Gastroesophageal sphincter (tissue), 4 donors: ENCODE measurements around the gene PCIF1. TPM values are rescaled to one million over a fixed set of nuclear protein-coding genes. Genes with fewer than 3 reads are reported as not detected.

Source experiments
- ATAC-seq: fragments of 150-250 bp; one replicate; pipeline ENCODE4 v1.9.1; 2016; ENCODE audit warnings: mild to moderate bottlenecking, moderate library complexity
- H3K27ac ChIP-seq, 4 donors: fragments of 200-600 bp; sonication (generic) in 3 of 4; 1 replicate in 3 of 4; 2 replicates in 1 of 4; pipeline ENCODE4 v1.5.1; 2016 to 2019
- H3K27me3 ChIP-seq: fragments of 200-600 bp; sonication (generic); one replicate; pipeline ENCODE4 v1.5.1; 2019
- H3K36me3 ChIP-seq, 2 donors: fragments of 200-600 bp; sonication (generic); one replicate each; pipeline ENCODE4 v1.5.1; 2019; ENCODE audit warnings: control low read depth in 1 of 2
- H3K4me1 ChIP-seq, 3 donors: fragments of 200-600 bp; sonication (generic); 1 replicate in 2 of 3; 2 replicates in 1 of 3; pipeline ENCODE4 v1.5.1; 2016 to 2019; ENCODE audit warnings: control low read depth in 2 of 3
- H3K4me3 ChIP-seq, 2 donors: fragments of 200-600 bp; sonication (generic); one replicate each; pipeline ENCODE4 v1.5.1; 2019; ENCODE audit warnings: mild to moderate bottlenecking in 1 of 2, moderate library complexity in 1 of 2
- H3K9me3 ChIP-seq, 3 donors: fragments of 200-600 bp; sonication (generic); one replicate each; pipeline ENCODE4 v1.5.1; 2017 to 2019; ENCODE audit warnings: control low read depth in 2 of 3
- CTCF ChIP-seq, 4 experiments: fragments of 200-600 bp in 2 of 4; fragments of 450-650 bp in 2 of 4; sonication (generic) in 1 of 4; IDR thresholded peaks; one replicate each; pipeline ENCODE4 v1.5.1; 2017 to 2019; ENCODE audit warnings: antibody characterized with exemption in 4 of 4, mild to moderate bottlenecking in 2 of 4, moderate library complexity in 2 of 4
- EP300 ChIP-seq: sonication (generic); formaldehyde crosslinking; IDR thresholded peaks from one replicate; pipeline ENCODE4 v1.6.1; 2017; ENCODE audit warnings: antibody characterized with exemption, mild to moderate bottlenecking
- POLR2A ChIP-seq, 2 donors: fragments of 450-650 bp; IDR thresholded peaks; one replicate each; pipeline ENCODE4 v1.6.1; 2017; ENCODE audit warnings: antibody characterized with exemption in 2 of 2, mild to moderate bottlenecking in 2 of 2, moderate library complexity in 1 of 2
- POLR2AphosphoS5 ChIP-seq: sonication (generic); formaldehyde crosslinking; IDR thresholded peaks from one replicate; pipeline ENCODE4 v1.6.1; 2017; ENCODE audit warnings: antibody characterized with exemption
- WGBS, 2 donors: methylation state at CpG; one replicate each; pipeline ENCODE4 v1.1.5; 2018; ENCODE audit warnings: low coverage in 1 of 2; 5-methylcytosine and 5-hydroxymethylcytosine counted together
- total RNA-seq, 4 donors: library from RNA; depleted of rRNA; stranded (reverse); fragments of >200 nt; gene quantifications; one replicate each; pipeline ENCODE4 v1.1.0, GENCODE V29; 2016

Gene PCIF1
- total RNA-seq, 4 donors from 2014 or later, result 21.5 to 45.3 (median 39.2) TPM

DNA sequence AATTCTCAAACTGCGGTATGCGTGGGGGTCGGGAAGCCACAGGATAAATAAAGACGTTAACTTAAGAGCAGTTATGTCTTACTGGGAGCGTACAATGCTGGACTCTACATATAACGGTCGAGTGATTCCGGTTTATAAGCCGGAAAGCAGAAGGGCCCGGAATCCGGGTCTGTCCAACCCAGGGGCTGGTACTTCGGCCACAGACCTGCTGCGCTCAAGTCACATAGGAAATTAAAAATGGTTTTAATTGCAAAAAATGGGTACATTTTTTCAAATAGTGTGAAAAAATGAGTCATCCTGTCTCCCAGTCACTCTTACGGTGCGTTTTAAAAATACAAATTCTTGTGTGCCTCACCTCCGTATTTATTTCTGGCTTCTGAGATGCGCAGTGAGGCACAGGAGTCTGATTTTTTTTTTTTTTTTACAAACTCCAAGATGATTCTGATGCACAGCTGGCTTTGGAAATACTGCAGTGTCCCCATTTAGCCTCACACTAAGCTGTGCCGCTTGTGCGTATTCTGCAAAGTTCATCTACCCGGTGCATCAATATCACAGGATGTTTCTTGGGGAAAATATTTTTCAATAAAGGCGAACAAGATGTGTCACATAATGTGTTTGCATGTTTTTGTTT, 1.0 kb downstream of the PCIF1 start:
- 4 to 9% methylated on average over 18 to 19 of the region's 21 CpGs for WGBS, 2 donors
- peak; percentile 26 for ATAC-seq
- TF ChIP-seq POLR2A (IDR thresholded peaks at IDR 0.05) (no peak), CTCF (IDR thresholded peaks at IDR 0.05) (no peak), POLR2AphosphoS5 (peak; percentile 43)
- Histone ChIP-seq H3K27ac (peak overlapping the region; percentile 92 to 100 (median 96)), H3K4me3 (peak overlapping the region; percentile 72 to 81), H3K27me3 (no peaks in the 10 kb centered on the region), H3K36me3 (peaks cover 0 to 35% of the 10 kb centered on the region in 2 donors), H3K9me3 (no peaks in the 10 kb centered on the region), H3K4me1 (peaks cover 0 to 44% (median 7%) of the 10 kb centered on the region in 3 donors)

DNA sequence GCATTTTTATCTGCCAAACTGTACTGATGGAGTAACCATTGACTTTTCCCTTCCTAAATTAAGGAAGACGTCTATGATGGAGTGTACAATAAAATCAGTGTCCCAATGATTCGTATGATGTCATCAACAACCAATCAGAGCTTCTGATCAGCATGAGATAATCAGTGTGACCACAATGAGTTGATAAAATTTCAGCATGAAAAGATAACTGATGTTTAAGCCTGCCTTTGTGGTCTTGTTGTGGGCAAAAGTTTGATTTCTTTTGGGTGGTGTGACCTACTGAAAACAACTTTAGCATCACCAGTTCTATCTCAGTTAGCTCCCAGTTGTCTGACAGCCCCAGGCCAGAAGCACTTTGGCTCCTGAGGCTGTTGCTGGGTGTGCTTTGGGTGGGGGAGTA, 3.3 kb downstream of the PCIF1 start:
- Histone ChIP-seq H3K4me3 (no peak overlapping the region), H3K9me3 (no peaks in the 10 kb centered on the region), H3K36me3 (peaks cover 0 to 58% of the 10 kb centered on the region in 2 donors), H3K27me3 (no peaks in the 10 kb centered on the region), H3K4me1 (peaks cover 0 to 43% (median 7%) of the 10 kb centered on the region in 3 donors), H3K27ac (no peak overlapping the region)
- WGBS, 2 donors, result 32 to 75% methylated on average over 2 of the region's 2 CpGs
- TF ChIP-seq CTCF (IDR thresholded peaks at IDR 0.05) (no peak), POLR2AphosphoS5 (no peak), POLR2A (IDR thresholded peaks at IDR 0.05) (no peak), EP300 (no peak)
- no peak for ATAC-seq

GRCh38 chr20:45938727-45939438, 4.4 kb downstream of the PCIF1 start:
- no peak for TF ChIP-seq CTCF (IDR thresholded peaks at IDR 0.05)
- no peak for TF ChIP-seq POLR2AphosphoS5
- TF ChIP-seq POLR2A (IDR thresholded peaks at IDR 0.05), result no peak
- TF ChIP-seq EP300, result no peak
- peaks cover 0 to 32% (median 0%) of the 10 kb centered on the region in 3 donors for H3K4me1 ChIP-seq
- no peaks in the 10 kb centered on the region for H3K27me3 ChIP-seq
- H3K4me3 ChIP-seq, result no peak overlapping the region
- H3K9me3 ChIP-seq, result no peaks in the 10 kb centered on the region
- WGBS, 2 donors, result no CpG with 5 or more reads among the region's 13 CpGs
- H3K27ac ChIP-seq, result no peak overlapping the region
- peaks cover 0 to 69% of the 10 kb centered on the region in 2 donors for H3K36me3 ChIP-seq
- ATAC-seq, result no peak

DNA sequence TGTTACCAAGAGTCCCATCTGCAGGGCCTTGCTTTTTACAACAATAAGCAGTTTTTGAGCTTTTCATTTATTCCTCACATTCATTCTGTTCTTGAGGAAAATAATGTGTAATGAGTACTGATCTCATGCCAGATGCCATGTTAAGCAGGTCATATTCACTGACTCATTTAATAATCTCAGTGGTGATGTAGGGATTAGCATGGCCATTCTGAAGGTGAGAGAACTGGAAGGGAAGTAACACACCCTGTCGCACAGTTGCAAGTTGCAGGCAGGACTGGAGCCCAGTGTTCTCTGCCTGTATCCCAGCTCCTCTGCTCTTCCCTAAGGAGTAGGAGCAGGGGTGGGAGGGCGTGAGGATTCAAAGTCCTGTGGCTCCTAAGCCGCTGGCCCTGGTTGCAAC, 5.6 kb downstream of the PCIF1 start:
- Histone ChIP-seq H3K4me1 (peaks cover 0 to 29% (median 0%) of the 10 kb centered on the region in 3 donors), H3K9me3 (no peaks in the 10 kb centered on the region), H3K27me3 (no peaks in the 10 kb centered on the region), H3K4me3 (no peak overlapping the region), H3K36me3 (peaks cover 0 to 80% of the 10 kb centered on the region in 2 donors), H3K27ac (no peak overlapping the region)
- TF ChIP-seq POLR2AphosphoS5 (no peak), EP300 (no peak), POLR2A (IDR thresholded peaks at IDR 0.05) (no peak), CTCF (IDR thresholded peaks at IDR 0.05) (no peak)
- WGBS, 2 donors, result 67 to 100% methylated on average over 1 of the region's 3 CpGs
- no peak for ATAC-seq

DNA sequence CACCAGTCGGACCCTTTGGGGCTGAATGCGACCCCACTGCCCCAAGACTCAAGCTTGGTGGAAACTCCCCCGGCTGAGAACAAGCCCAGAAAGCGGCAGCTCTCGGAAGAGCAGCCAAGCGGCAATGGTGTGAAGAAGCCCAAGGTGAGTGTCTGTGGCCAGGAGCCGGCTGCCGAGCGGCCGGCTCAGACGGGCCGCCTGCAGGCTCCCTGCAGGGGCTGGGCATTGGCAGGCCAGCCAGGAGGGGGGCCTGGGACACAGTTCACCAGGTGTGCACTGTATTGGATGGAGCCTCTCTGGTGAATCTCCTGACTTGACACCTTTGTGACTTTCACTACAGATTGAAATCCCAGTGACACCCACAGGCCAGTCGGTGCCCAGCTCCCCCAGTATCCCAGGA, 6.0 kb downstream of the PCIF1 start:
- H3K36me3 ChIP-seq, result peaks cover 0 to 85% of the 10 kb centered on the region in 2 donors
- no CpG with 5 or more reads among the region's 13 CpGs for WGBS, 2 donors

More for the DNA sequence above, 6.0 kb downstream of the PCIF1 start:
- no peak for ATAC-seq
- Histone ChIP-seq H3K27ac (no peak overlapping the region), H3K27me3 (no peaks in the 10 kb centered on the region), H3K4me1 (peaks cover 0 to 29% (median 0%) of the 10 kb centered on the region in 3 donors), H3K9me3 (no peaks in the 10 kb centered on the region), H3K4me3 (no peak overlapping the region)
- TF ChIP-seq EP300 (no peak), POLR2A (IDR thresholded peaks at IDR 0.05) (no peak), CTCF (IDR thresholded peaks at IDR 0.05) (no peak)
